Germinal center (tissue), 1 donor: ENCODE measurements around the gene RGS6.
A peak's percentile ranks its signal among the peaks of the same experiment; 100 is the strongest.

Source experiments
- DNase-seq: peaks from one replicate; pipeline ENCODE4 v3.0.0; 2012; ENCODE audit warnings: mixed read lengths, low spot score

Gene RGS6

GRCh38 chr14:72164420-72165228, 232.4 kb downstream of the RGS6 start:
- no peak for DNase-seq

GRCh38 chr14:72165229-72165698, 233.0 kb downstream of the RGS6 start:
- DNase-seq: no peak

- DNase-seq: peak; percentile 19
These were observed 237.3 kb downstream of the RGS6 start for GRCh38 chr14:72169521-72169920.

- DNase-seq: no peak
These were observed 239.8 kb downstream of the RGS6 start for GRCh38 chr14:72172049-72172448.

GRCh38 chr14:72172597-72172996, 240.4 kb downstream of the RGS6 start:
- DNase-seq: no peak

GRCh38 chr14:72173038-72173720, 240.9 kb downstream of the RGS6 start:
- no peak for DNase-seq

- DNase-seq: no peak
These were observed 245.0 kb downstream of the RGS6 start for GRCh38 chr14:72177251-72177650.

- no peak for DNase-seq
These were observed 246.3 kb downstream of the RGS6 start for GRCh38 chr14:72178517-72178916.

GRCh38 chr14:72182708-72183432, 250.6 kb downstream of the RGS6 start:
- no peak for DNase-seq

- no peak for DNase-seq
These were observed 251.4 kb downstream of the RGS6 start for GRCh38 chr14:72183631-72184030.

GRCh38 chr14:72186523-72186922, 254.3 kb downstream of the RGS6 start:
- no peak for DNase-seq

GRCh38 chr14:72196237-72197015, 264.2 kb downstream of the RGS6 start:
- no peak for DNase-seq

- DNase-seq: no peak
These were observed 269.4 kb downstream of the RGS6 start for GRCh38 chr14:72201645-72202044.

GRCh38 chr14:72213424-72213823, 281.2 kb downstream of the RGS6 start:
- DNase-seq: no peak

- DNase-seq: no peak
These were observed 282.9 kb downstream of the RGS6 start for GRCh38 chr14:72215080-72215479.

- no peak for DNase-seq
These were observed 284.9 kb downstream of the RGS6 start for GRCh38 chr14:72217135-72217534.

GRCh38 chr14:72222046-72222445, 289.8 kb downstream of the RGS6 start:
- DNase-seq: no peak

GRCh38 chr14:72236629-72237028, 304.4 kb downstream of the RGS6 start:
- DNase-seq: no peak

- peak; percentile 6 for DNase-seq
These were observed 305.8 kb downstream of the RGS6 start for GRCh38 chr14:72237722-72238666.
